K562 (cell line): ENCODE measurements around the gene DAPK1. TPM values are rescaled to one million over a fixed set of nuclear protein-coding genes. Genes with fewer than 3 reads are reported as not detected.

Experiments
- ATAC-seq: fragments of 200-7000 bp; cut with Tn5 transposase; 3 replicates; pipeline ENCODE4 v1.9.1; 2020; ENCODE audit warnings: moderate library complexity
- BruUV-seq: library from RNA; stranded (reverse); fragments of 400-500 nt; replicated peaks from 2 replicates; lab custom pipeline; 2021; lab: Mats Ljungman, UMichigan
- CTCF ChIA-PET: fragments of 300-600 bp; formaldehyde crosslinking; extraction: SDS; loops from one replicate; lab custom pipeline; 2021; ENCODE audit warnings: low intra/inter-chr PET ratio; lab: Yijun Ruan, JAX
- POLR2A ChIA-PET: fragments of 300-600, 350-650 bp; sonication (Branson Sonifier 250); formaldehyde crosslinking; extraction: SDS; loops from one replicate; lab custom pipeline; 2021; ENCODE audit warnings: antibody characterized with exemption, inconsistent platforms; lab: Yijun Ruan, JAX
- DNase-seq, 4 experiments: peaks; one replicate each; pipeline versions ENCODE4 v3.0.0 to v3.0.0-alpha.2; 2011 to 2018; ENCODE audit warnings: low spot score in 3 of 4, mixed read lengths in 3 of 4; ENCODE audit errors: extremely low read depth in 1 of 4
- FAIRE-seq: peaks from 2 replicates; lab custom pipeline; 2011; peaks lifted over from hg19 to GRCh38; lab: Jason Lieb, UNC
- H2AFZ ChIP-seq: 2 replicates; pipeline ENCODE4 v1.6.0; 2011; ENCODE audit warnings: low read depth, low read length, control low read depth, inconsistent platforms
- H3K27ac ChIP-seq: fragments of 200-600 bp; 3 replicates; pipeline ENCODE4 v1.8.0; 2011; ENCODE audit warnings: low read depth, mild to moderate bottlenecking, control low read depth, inconsistent platforms, low read length, moderate library complexity, mixed read lengths; ENCODE audit errors: extremely low read depth
- H3K27me3 ChIP-seq, 2 experiments: fragments of 300-600 bp in 1 of 2; 2 replicates in 1 of 2; 3 replicates in 1 of 2; pipeline versions ENCODE4 v1.6.0 to v1.8.0; 2011; ENCODE audit warnings: inconsistent platforms in 2 of 2, low read length in 2 of 2, mild to moderate bottlenecking in 1 of 2, mixed read lengths in 1 of 2, moderate library complexity in 1 of 2; ENCODE audit not compliant: control insufficient read depth in 2 of 2, insufficient read depth in 2 of 2
- H3K36me3 ChIP-seq: fragments of 300-600 bp; 3 replicates; pipeline ENCODE4 v1.8.0; 2011; ENCODE audit warnings: mild to moderate bottlenecking, low read length, inconsistent platforms; ENCODE audit not compliant: control insufficient read depth, insufficient read depth
- H3K4me1 ChIP-seq, 2 experiments: fragments of 200-600 bp in 1 of 2; replicated peaks in 1 of 2; 2 replicates in 1 of 2; 3 replicates in 1 of 2; pipeline versions ENCODE4 v1.5.1 to v1.8.0; 2011; ENCODE audit warnings: inconsistent platforms in 2 of 2, low read length in 2 of 2, mild to moderate bottlenecking in 1 of 2, mixed read lengths in 1 of 2, moderate library complexity in 1 of 2; ENCODE audit not compliant: control insufficient read depth in 2 of 2, insufficient read depth in 2 of 2
- H3K4me2 ChIP-seq: 2 replicates; pipeline ENCODE4 v1.6.1; 2011; ENCODE audit warnings: low read length, control low read depth, inconsistent platforms, mixed read lengths; ENCODE audit not compliant: insufficient read depth
- H3K4me3 ChIP-seq: fragments of 200-600 bp; sonication (generic), shearing (Covaris generic); 2 replicates; pipeline ENCODE4 v1.5.1; 2016; ENCODE audit warnings: control low read depth, inconsistent platforms
- H3K79me2 ChIP-seq: fragments of 200-600 bp; 3 replicates; pipeline ENCODE4 v1.8.0; 2011; ENCODE audit warnings: low read length, inconsistent platforms; ENCODE audit not compliant: control insufficient read depth, insufficient read depth
- H3K9ac ChIP-seq, 2 experiments: 2 replicates each; pipeline versions ENCODE4 v1.6.0 to v1.6.1; 2011; ENCODE audit warnings: low read depth in 2 of 2, low read length in 2 of 2, control low read depth in 1 of 2, inconsistent platforms in 1 of 2, mild to moderate bottlenecking in 1 of 2, mixed read lengths in 1 of 2; ENCODE audit not compliant: insufficient read depth in 1 of 2
- H3K9me1 ChIP-seq: one replicate; pipeline ENCODE4 v1.6.0; 2011; ENCODE audit warnings: inconsistent platforms, mild to moderate bottlenecking, low read length, moderate library complexity; ENCODE audit not compliant: control insufficient read depth, insufficient read depth
- H3K9me3 ChIP-seq: replicated peaks from 2 replicates; pipeline ENCODE4 v1.5.1; 2011; ENCODE audit warnings: low read depth, low read length, inconsistent platforms; ENCODE audit not compliant: control insufficient read depth, insufficient read depth
- H4K20me1 ChIP-seq: replicated peaks from 2 replicates; pipeline ENCODE4 v1.6.1; 2011; ENCODE audit warnings: low read length, inconsistent platforms, mixed read lengths; ENCODE audit not compliant: control insufficient read depth, insufficient read depth
- GATAD2B ChIP-seq: fragments of 450-650 bp; IDR thresholded peaks from 2 replicates; pipeline ENCODE4 v1.6.1; 2017; ENCODE audit warnings: mild to moderate bottlenecking, borderline replicate concordance
- PHF8 ChIP-seq: fragments of 200-600 bp; sonication (generic); IDR thresholded peaks from 2 replicates; pipeline ENCODE4 v1.6.1; 2012; ENCODE audit warnings: mixed run types, mild to moderate bottlenecking, inconsistent platforms, low read length, moderate library complexity, borderline replicate concordance
- POLR2AphosphoS5 ChIP-seq: IDR thresholded peaks from 2 replicates; pipeline ENCODE4 v1.6.1; 2011; ENCODE audit warnings: mild to moderate bottlenecking, low read depth, low read length, moderate library complexity; ENCODE audit not compliant: control insufficient read depth, insufficient read depth
- RB1 ChIP-seq: fragments of 450-650 bp; IDR thresholded peaks from 2 replicates; pipeline ENCODE4 v1.6.1; 2017; ENCODE audit warnings: low read depth, mild to moderate bottlenecking
- ZC3H4 ChIP-seq: sonication (generic); formaldehyde crosslinking; IDR thresholded peaks from 2 replicates; pipeline ENCODE4 v1.9.0; 2021; ENCODE audit warnings: missing genetic modification reagents, borderline replicate concordance
- ZNF699 ChIP-seq: fragments of 250-450 bp; sonication (Bioruptor Pico); IDR thresholded peaks from 2 replicates; pipeline ENCODE4 v1.8.0; 2021; ENCODE audit warnings: mild to moderate bottlenecking, moderate library complexity; ENCODE audit not compliant: insufficient replicate concordance
- WGBS: fragments of 100-300 bp; shearing (Covaris generic); methylation state at CpG from one replicate; pipeline ENCODE4 v1.1.6; 2016; ENCODE audit warnings: low coverage, mixed read lengths; ENCODE audit not compliant: insufficient coverage; ENCODE audit errors: missing lambda C conversion rate; 5-methylcytosine and 5-hydroxymethylcytosine counted together
- in situ Hi-C: fragments of 300-500 bp; cut with MboI; formaldehyde crosslinking; loops from 4 replicates; pipeline ENCODE4 v1.15.0; 2018; ENCODE audit warnings: inconsistent platforms, mixed read lengths
- intact Hi-C: fragments of 100-400 bp; cut with micrococcal nuclease; formaldehyde crosslinking; loops from 2 replicates; pipeline ENCODE4 v1.14.2; 2022
- polyA plus RNA-seq, 8 experiments: library from polyadenylated mRNA; depleted of rRNA in 4 of 8; stranded (reverse) in 5 of 8; unstranded in 3 of 8; fragments of >200 nt; fragmentation: Nextera tagmentation in 2 of 8; fragmentation: Illumina TruSeq in 1 of 8; extraction: Ambion mirVana in 2 of 8; extraction: Trizol in 1 of 8; gene quantifications; 2 replicates each; pipeline versions ENCODE4 v1.2.1 to v1.2.3, GENCODE V29; 2011 to 2014; ENCODE audit warnings: inconsistent platforms in 1 of 8, missing spikeins in 1 of 8
- total RNA-seq, 7 experiments: library from RNA; depleted of rRNA in 6 of 7; stranded (reverse); fragments of >200 nt in 6 of 7; fragmentation: Illumina TruSeq in 2 of 7; extraction: Trizol in 2 of 7; gene quantifications; 2 replicates each; pipeline versions ENCODE4 v1.2.1 to v1.2.3, GENCODE V29; 2011 to 2021; ENCODE audit warnings: low replicate concordance in 1 of 7

DAPK1 gene
- total and polyA plus RNA-seq, 9 of the 15 experiments (the other 6 are each of a cell fraction or from before 2014, with no cell fraction given) = 1.7 to 26.4 (median 15.8) TPM

DNA sequence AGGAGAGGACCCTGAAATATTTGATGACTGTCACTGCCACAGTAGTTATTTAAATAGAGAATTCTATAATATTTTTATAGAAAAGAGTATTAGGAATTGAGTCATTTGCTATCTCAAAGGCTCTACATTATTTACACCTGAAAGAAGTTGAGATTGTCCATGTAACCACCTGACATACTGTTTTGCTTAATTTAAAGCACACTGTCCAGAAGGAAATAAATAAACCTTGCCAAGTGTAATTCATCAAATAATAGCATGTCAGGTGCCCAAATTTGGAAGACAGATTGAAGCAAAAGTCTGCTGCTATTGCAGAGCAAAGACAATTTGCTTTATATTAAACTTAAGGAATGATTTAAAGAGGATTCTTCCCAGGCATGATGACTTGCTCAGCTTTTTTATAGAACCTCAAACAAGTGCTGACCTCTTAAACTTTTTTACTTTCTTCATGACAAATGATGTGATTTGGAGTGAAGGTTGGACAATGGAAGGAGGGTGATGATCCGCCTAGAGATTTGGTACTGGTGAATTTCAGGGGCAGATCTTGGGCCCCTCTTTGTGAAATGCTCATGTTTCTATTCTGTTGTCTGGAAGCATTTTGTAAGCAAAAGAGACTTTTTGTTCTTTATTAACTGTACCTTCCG is 65.0 kb downstream of the DAPK1 start:
- Histone ChIP-seq H3K4me1 (peaks cover 2 to 23% of the 10 kb centered on the region in 2 experiments; a peak in 3 of 5 replicates), H3K4me3 (no peak overlapping the region), H3K9me3 (no peaks in the 10 kb centered on the region), H3K27ac (no peak overlapping the region), H3K4me2 (no peak overlapping the region), H3K27me3 (no peaks in the 10 kb centered on the region), H3K9ac (no peak overlapping the region), H3K36me3 (no peaks in the 10 kb centered on the region), H3K79me2 (peaks cover 2% of the 10 kb centered on the region; the same call in 1 of the 3 replicates), H4K20me1 (no peaks in the 10 kb centered on the region), H3K9me1 (no peaks in the 10 kb centered on the region), H2AFZ (no peak overlapping the region)
- ATAC-seq = no peak
- BruUV-seq = no TSS peak
- ChIA-PET CTCF (no interaction called here), POLR2A (no interaction called here)
- TF ChIP-seq POLR2AphosphoS5 (no peak), GATAD2B (no peak), ZC3H4 (CRISPR knock-in tag) (no peak), PHF8 (no peak), RB1 (no peak), ZNF699 (CRISPR knock-in tag) (no peak)
- no peak for FAIRE-seq
- in situ Hi-C loops = no loop called here
- intact Hi-C loops = no loop called here
- no peak for DNase-seq
- WGBS = 81% methylated on average over 2 of the region's 2 CpGs
